HG02938 (cell line): ENCODE measurements around the gene PPM1N.
A peak's percentile ranks its signal among the peaks of the same experiment; 100 is the strongest.

Experiments
- ATAC-seq: cut with Tn5 transposase; IDR thresholded peaks from one replicate; pipeline ENCODE4 v1.9.1; 2021; ENCODE audit warnings: mild to moderate bottlenecking, moderate library complexity; ENCODE audit not compliant: unreplicated experiment

The PPM1N gene

GRCh38 chr19:45498411-45499195 lies at the start of gene PPM1N:
TSS of gene PPM1N (plus strand) at chr19:45498443. CDS start at chr19:45498473, 30 bp downstream.
- ATAC-seq = no peak

DNA sequence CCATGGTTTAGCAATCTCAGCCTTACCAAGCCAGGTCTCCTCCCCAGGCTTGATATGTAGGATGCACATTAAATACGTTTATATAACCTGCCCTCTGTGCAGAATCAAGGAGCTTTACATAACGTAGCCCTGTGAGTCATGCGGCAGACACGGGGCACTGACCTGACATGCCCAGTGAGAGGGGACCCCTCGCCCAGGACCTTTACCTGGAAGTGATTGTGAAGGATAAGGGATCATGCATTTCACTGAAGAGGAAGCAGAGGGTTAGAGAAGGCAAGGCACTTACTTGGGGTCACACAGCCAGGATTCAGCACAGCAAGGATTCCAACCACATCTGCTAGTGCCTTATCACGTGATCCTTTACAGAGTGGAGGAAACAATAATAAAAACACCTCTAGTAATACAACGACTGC lies 49.4 kb upstream of the PPM1N start:
- no peak for ATAC-seq

DNA sequence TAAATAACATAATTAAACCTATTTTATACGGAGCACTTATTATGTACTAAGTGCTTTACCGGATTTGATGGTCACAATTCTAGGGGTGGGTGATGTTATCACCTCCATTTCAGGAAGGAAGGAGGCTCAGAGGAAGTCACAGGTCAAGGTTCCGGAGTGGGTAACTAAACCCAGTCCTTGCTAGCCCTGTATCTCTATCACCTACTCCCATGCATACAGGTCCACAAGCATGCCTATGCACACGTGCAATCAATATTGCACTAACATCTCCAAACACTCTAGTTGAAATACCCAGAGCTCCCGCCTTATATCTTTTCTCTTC lies 48.3 kb upstream of the PPM1N start:
- ATAC-seq = peak; percentile 5

DNA sequence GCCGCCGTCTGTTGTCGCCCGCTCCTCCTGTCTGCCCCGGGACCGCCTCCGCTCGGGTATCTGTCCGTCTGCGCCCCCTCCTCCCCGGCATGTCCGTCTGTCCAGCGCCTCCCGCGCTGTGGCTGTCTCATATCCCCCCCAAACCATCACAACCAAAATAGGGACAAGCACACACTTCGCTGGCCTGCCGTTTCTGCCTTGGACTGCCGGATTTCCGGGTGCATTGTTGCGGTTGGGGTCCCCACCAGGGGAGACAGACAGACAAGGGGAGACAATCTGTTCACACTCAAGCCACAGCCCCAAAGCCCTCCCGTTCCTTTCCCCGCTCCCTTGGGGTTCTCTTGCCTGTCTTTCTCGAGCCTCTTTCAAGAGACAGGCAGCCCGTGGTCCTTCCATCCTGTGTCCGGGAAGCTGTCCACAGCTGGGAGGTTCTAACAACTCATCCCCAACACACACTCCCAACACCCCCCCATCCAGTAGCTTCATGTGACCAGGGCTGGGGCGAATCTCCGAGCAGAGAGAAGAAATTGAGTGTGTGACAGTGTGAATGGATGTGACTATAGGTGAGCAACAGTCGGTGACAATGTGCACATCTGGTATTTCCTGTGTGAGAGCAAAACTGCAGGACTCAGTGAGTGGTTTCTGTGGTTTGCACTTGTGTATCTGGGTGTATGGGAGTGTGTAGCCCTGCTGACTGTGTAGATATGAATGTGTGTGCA lies 47.0 kb upstream of the PPM1N start:
- peak; percentile 10 for ATAC-seq

DNA sequence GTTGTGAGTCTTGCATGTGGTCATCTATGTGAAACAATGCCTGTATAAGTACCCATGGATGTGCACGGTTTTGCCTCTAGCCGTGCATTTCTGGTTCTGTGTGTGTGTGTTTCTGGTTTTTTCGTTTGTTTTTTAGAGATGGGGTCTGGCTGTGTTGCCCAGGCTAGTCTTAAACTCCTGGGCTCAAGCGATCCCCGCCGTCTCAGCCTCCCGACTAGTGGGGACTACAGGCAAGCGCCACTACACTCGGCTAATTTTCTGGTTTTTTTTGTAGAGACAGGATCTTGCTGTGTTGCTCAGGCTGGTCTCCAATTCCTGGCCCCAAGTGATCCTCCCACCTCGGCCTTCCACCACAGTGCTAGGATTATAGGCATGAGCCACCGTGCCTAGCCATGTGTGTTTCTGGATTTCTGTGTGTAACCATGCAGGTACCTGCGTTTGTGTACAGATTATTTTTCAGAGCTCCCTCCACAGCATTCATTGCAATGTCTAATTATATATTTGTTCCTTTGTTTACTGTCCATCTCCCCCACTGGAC lies 46.3 kb upstream of the PPM1N start:
- no peak for ATAC-seq

DNA sequence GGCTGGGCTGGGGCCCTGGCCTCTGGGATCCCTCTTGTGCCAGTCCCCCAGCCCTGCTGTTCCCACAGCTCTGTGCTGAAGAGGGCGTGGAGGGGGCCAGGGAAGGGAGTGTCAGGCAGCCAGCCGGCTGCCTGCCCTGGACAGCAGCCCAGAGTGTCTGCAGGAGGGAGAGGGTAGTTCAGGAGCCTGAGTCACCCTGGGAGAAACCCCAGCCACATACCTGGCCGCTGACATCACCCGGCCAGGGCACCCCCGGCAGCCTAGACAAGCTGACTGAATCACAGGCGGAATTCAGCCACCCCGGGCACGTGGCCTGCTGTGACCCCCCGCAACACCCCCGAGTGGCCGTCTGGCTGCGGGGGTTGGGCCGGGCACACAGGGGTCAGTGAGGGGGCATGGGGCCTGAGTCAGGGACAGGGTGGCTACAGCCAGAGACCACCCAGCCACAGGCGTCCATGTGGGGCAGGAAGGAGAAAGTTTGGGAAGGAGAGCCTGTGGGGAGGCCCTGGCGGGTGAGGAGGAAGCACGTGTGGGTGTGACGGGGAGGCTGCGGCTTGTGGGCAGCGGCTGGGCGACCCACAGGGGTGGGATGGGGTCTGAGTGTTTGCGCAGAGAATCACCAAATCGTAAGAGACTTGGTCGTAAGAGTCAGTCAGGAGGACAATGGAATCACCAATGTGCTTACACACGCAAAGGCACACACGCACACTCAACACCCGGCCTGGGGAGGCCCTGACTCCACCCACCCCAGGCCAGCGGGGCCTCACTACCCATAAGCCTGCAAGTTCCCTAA lies 42.3 kb upstream of the PPM1N start:
- ATAC-seq = no peak

DNA sequence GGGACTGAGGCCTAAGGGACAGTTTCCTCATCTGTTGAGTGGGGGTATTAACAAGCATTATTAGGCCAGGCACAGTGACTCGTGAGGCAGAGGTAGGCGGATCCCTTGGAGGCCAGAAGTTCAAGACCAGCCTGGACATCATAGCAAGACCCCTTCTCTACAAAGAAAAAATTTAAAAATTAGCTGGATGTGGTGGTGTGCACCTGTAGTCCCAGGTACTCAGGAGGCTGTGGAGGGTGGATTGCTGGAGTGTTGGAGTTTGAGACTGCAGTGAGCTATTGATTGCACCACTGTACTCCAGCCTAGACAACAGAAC lies 41.8 kb upstream of the PPM1N start:
- no peak for ATAC-seq

DNA sequence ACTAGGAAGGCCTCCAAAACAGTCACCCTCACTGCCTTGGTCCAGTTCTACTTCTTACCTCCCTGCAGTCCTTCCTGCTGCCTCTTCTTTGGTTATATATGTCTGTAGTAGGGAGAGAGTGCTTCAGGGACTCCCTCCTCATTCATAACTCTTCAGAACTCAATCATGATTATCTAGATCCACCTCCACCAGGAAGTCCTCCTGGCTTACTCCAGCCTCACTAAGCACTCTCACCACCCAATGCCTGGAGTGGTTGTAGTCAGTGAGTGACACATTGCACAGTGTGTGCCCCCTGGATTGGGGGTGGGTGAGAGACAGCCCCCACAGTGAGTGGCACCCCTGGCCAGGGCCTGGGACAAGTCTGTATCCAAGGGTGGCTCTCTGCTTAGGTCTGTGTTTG lies 40.5 kb upstream of the PPM1N start:
- ATAC-seq = no peak

GRCh38 chr19:45460807-45461347 lies 37.4 kb upstream of the PPM1N start:
- no peak for ATAC-seq

GRCh38 chr19:45462174-45462573 lies 36.1 kb upstream of the PPM1N start:
- no peak for ATAC-seq

DNA sequence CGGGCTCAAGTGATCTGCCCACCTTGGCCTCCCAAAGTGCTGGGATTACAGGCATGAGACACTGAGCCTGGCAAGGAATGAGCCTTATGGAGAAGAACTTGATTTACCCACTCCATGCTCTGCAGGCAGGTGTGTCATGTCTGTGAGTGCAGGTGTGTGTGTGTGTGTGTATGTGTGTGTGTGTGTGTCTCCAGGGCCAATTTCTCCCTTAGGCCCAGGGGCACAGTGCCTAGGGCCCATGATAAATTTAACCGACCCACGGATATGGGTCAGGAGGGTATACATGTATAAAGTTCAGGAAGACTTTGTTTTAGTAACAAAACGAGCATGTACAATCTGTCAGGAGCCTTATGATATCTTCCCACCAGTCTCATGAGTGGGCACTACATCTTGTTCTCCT lies 35.0 kb upstream of the PPM1N start:
- ATAC-seq = no peak

DNA sequence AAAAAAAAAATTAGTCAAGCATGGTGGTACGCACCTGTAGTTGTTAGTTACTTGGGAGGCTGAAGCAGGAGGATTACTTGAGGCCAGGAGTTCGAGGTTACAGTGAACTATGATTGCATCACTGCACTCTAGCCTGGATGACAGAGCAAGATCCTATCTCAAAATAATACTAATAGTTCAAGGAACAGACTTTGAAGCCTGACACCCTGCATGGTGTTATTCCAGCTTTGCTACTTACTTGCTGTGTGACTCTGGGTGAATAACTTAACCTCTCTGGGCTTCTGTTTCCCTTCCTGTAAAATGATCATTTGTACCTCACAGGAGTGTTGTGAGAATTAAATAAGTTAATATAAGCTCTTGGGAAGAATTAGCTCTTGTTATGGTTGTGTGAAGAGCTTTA lies 34.0 kb upstream of the PPM1N start:
- ATAC-seq = no peak

DNA sequence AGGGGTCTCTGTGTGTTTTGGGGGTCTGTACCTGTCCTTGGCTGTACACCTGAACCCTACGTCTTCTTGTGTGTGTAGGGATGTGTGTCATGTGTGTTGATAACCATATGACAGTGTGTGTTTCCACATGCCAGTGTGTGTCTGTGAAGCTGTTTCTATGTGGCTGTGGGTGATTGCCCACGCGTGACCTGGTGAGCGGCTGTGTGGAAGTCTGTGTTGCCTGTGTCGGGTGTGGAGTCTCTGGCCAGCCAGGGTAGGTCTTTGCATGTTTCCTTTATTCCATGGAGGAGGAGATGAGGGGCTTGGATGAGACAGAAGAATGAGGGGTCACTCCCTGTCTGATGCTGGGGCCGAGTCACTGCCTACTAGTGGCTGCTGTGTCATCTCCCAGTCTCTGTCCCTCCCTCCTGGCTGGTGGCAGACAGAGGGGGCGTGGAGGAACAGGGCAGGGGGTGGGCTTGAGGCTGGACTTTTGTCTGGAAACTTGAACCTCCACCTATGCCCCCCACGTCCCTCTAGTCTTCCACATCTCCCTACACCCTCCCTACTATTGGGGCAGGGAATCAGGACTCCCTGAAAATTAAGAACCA lies 33.3 kb upstream of the PPM1N start:
- no peak for ATAC-seq

DNA sequence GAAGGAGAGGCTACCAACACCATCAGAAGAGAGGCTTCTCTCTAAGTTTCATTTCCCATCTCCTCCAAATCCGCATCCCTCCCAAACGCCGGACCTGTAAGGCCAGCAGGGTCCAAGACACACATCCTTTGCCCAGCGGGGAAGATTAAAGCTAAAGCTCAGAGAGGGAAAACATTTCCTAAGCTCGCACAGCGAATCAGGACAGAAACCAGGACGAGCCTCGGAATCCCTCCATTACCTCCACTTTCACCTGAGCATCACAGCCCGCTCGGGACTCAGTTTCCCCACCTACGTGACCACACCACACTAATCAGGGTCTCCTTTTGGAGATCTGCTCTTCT lies 31.2 kb upstream of the PPM1N start:
- no peak for ATAC-seq

- ATAC-seq = peak; percentile 38
These were observed 30.6 kb upstream of the PPM1N start, which contains the start of gene FOSB for GRCh38 chr19:45467456-45468158. TSS of gene FOSB (plus strand) at chr19:45467996. CDS start at chr19:45468587, 591 bp downstream.

GRCh38 chr19:45468159-45468651 lies 30.0 kb upstream of the PPM1N start:
- ATAC-seq = no peak

DNA sequence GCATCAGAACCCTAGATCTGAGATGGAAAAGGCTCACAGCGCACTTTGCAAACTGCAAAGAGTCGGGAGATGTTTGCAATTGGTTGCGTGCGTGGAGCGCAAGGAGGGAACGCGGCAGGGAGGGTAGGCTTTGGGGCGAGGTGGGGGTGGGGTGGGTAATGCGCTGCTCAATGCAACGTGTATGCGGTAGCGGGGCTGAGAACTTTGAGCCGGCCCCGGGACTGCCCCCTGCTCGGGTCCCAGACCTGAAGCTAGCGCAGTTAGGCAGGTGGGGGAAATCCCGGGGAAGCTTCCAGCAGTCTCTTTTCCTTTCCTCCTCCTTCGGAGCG lies 29.5 kb upstream of the PPM1N start:
- ATAC-seq = peak; percentile 16

DNA sequence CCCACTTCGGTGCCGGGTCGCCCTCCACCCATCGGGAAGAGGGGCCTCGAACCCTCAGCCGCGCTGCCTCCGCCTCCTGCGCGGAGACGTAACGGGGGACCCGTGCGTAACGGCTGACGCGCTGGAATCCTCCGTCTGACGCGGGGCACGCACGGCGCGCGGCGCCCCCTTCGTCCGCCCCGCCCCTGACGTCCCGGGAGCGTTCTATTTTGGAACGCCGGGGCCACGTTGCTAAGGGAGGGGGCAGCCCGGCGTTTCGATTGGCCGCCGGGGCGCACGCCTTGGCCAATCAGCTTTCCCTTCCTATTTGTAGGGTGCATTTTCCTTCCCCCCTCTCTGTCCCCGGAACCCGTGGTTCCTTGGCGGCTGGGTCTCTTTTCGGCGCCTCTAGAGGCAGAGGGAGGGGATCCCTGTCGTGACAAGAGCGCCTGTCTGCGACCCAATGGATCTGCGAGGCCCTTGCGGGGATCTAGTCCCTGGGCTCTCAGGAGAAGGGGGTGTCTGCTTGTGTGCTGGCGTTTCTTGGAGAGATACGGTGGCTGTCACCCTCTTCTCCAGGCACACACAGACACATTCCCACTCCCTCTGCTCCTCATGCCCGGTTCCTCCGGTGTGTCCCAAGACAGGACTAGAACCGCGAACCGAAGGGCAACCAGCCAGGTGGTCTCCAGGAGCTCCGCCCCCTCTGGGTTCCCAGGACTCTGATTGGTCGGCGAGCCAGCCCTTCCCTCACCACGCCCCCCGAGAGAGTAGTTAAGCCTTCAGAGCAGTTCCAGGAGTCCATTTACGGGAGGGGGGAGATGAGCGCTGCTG lies 28.9 kb upstream of the PPM1N start:
- peak; percentile 46 for ATAC-seq

- no peak for ATAC-seq
These were observed 28.1 kb upstream of the PPM1N start for GRCh38 chr19:45469945-45470761.
